HL-60 (cell line): Measurements from ENCODE around the gene ABCF3.

Experiments used
- GABPA ChIP-seq: IDR thresholded peaks from 2 replicates; pipeline ENCODE4 v1.6.1; 2012; ENCODE audit warnings: low read depth
- POLR2AphosphoS5 ChIP-seq: IDR thresholded peaks from 2 replicates; pipeline ENCODE4 v1.6.1; 2012; ENCODE audit warnings: low read depth
- SPI1 ChIP-seq: IDR thresholded peaks from 2 replicates; pipeline ENCODE4 v1.6.1; 2012; ENCODE audit warnings: low read depth, mild to moderate bottlenecking, borderline replicate concordance
- TF ChIP-seq, protein P1 (sequence below): IDR thresholded peaks from one replicate; pipeline ENCODE4 v1.5.1; 2011; ENCODE audit warnings: low read length, control low read depth, inconsistent platforms; ENCODE audit not compliant: insufficient read depth

DNA sequence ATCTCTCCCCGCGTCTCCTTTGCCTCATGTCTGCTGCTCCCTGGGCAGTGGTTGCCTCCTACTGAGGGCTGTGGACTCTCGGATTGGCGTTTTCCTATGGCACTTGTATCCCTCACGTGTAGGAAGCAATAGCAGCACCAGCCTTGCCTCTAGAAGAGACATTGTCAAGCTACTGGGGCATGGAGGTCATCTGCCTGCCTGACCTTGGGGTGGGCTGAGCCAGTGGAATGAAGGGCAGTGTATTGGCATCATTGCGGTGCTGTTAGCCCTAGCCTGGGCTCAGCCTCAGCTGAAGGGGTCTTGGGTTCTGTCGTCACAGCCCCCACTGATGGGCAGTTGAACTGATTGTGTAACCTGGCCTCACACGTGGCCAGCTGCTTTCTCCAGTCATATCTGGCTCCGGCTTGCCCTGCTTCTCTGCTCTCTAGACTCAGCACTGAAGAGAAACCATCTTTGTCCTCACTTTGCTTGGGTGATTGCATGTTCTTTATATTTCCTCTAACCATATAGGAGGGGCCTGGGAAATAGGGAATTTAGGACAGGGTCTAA, 8.1 kb downstream of the ABCF3 start:
- TF ChIP-seq GABPA (no peak), POLR2AphosphoS5 (no peak), SPI1 (no peak)
- TF ChIP-seq, protein P1, sequence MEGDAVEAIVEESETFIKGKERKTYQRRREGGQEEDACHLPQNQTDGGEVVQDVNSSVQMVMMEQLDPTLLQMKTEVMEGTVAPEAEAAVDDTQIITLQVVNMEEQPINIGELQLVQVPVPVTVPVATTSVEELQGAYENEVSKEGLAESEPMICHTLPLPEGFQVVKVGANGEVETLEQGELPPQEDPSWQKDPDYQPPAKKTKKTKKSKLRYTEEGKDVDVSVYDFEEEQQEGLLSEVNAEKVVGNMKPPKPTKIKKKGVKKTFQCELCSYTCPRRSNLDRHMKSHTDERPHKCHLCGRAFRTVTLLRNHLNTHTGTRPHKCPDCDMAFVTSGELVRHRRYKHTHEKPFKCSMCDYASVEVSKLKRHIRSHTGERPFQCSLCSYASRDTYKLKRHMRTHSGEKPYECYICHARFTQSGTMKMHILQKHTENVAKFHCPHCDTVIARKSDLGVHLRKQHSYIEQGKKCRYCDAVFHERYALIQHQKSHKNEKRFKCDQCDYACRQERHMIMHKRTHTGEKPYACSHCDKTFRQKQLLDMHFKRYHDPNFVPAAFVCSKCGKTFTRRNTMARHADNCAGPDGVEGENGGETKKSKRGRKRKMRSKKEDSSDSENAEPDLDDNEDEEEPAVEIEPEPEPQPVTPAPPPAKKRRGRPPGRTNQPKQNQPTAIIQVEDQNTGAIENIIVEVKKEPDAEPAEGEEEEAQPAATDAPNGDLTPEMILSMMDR, result no peak
